A549 (cell line): ENCODE measurements around the gene GZMM.

Experiments used
- CTCF ChIP-seq: fragments of >200 bp; sonication (Bioruptor Twin); formaldehyde crosslinking; IDR thresholded peaks from 3 replicates; pipeline ENCODE4 v1.5.1; 2016
- EP300 ChIP-seq, 2 experiments: fragments of >200 bp; sonication (Bioruptor Twin); formaldehyde crosslinking; IDR thresholded peaks; 2 replicates in 1 of 2; 3 replicates in 1 of 2; pipeline ENCODE4 v1.6.1; 2016 to 2017
- GATA3 ChIP-seq: IDR thresholded peaks from 2 replicates; pipeline ENCODE4 v1.6.1; 2012; ENCODE audit warnings: borderline replicate concordance
- MAZ ChIP-seq: fragments of 150-350 bp; IDR thresholded peaks from 2 replicates; pipeline ENCODE4 v1.6.1; 2014; ENCODE audit warnings: antibody characterized with exemption, low read depth, low read length, borderline replicate concordance
- NFE2L2 ChIP-seq: fragments of 150-350 bp; conservative IDR thresholded peaks from 2 replicates; pipeline ENCODE4 v1.6.1; 2014; ENCODE audit warnings: low read length
- NR3C1 ChIP-seq: fragments of >200 bp; sonication (Bioruptor Twin); formaldehyde crosslinking; IDR thresholded peaks from 3 replicates; pipeline ENCODE4 v1.6.1; 2017
- POLR2A ChIP-seq: IDR thresholded peaks from 2 replicates; pipeline ENCODE4 v1.6.1; 2012; ENCODE audit warnings: mild to moderate bottlenecking, low read length
- SMC3 ChIP-seq: fragments of >200 bp; sonication (Bioruptor Twin); formaldehyde crosslinking; IDR thresholded peaks from 3 replicates; pipeline ENCODE4 v1.6.1; 2018; ENCODE audit warnings: inconsistent platforms
- TP53 ChIP-seq: fragments of 250-450 bp; sonication (Bioruptor Pico); IDR thresholded peaks from 2 replicates; pipeline ENCODE4 v1.5.0; 2021; ENCODE audit warnings: mild to moderate bottlenecking, moderate library complexity
- TF ChIP-seq, protein P1 (sequence below): IDR thresholded peaks from 2 replicates; pipeline ENCODE4 v1.6.1; 2012
- TF ChIP-seq, protein P2 (sequence below): fragments of 150-350 bp; IDR thresholded peaks from 2 replicates; pipeline ENCODE4 v1.6.1; 2014; ENCODE audit warnings: low read depth, mild to moderate bottlenecking, low read length
- TF ChIP-seq, protein P3 (sequence below): IDR thresholded peaks from 2 replicates; pipeline ENCODE4 v1.6.1; 2012

GRCh38 chr19:519449-519865, 24.4 kb upstream of the GZMM start:
- no peak for TF ChIP-seq CTCF
- no peak for TF ChIP-seq MAZ
- TF ChIP-seq, protein P1, sequence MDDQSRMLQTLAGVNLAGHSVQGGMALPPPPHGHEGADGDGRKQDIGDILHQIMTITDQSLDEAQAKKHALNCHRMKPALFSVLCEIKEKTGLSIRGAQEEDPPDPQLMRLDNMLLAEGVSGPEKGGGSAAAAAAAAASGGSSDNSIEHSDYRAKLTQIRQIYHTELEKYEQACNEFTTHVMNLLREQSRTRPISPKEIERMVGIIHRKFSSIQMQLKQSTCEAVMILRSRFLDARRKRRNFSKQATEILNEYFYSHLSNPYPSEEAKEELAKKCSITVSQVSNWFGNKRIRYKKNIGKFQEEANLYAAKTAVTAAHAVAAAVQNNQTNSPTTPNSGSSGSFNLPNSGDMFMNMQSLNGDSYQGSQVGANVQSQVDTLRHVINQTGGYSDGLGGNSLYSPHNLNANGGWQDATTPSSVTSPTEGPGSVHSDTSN = no peak
- no peak for TF ChIP-seq SMC3
- no peak for TF ChIP-seq POLR2A
- TF ChIP-seq EP300 (IDR thresholded peaks at IDR 0.05) = no peak
- TF ChIP-seq TP53 = no peak
- no peak for TF ChIP-seq NR3C1
- TF ChIP-seq NFE2L2 = no peak
- TF ChIP-seq, protein P2, sequence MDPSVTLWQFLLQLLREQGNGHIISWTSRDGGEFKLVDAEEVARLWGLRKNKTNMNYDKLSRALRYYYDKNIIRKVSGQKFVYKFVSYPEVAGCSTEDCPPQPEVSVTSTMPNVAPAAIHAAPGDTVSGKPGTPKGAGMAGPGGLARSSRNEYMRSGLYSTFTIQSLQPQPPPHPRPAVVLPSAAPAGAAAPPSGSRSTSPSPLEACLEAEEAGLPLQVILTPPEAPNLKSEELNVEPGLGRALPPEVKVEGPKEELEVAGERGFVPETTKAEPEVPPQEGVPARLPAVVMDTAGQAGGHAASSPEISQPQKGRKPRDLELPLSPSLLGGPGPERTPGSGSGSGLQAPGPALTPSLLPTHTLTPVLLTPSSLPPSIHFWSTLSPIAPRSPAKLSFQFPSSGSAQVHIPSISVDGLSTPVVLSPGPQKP = no peak
- TF ChIP-seq, protein P3, sequence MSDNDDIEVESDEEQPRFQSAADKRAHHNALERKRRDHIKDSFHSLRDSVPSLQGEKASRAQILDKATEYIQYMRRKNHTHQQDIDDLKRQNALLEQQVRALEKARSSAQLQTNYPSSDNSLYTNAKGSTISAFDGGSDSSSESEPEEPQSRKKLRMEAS = no peak
- no peak for TF ChIP-seq GATA3
